ENCODE measurements around the gene DPP9. TPM values are rescaled to one million over a fixed set of nuclear protein-coding genes. Genes with fewer than 3 reads are reported as not detected.

DPP9 gene
- total RNA-seq, 2 donors from 2014 or later = 52.3 to 90.9 TPM

GRCh38 chr19:4638317-4638716 is 85.3 kb downstream of the DPP9 start:
- Mint-ChIP-seq H3K27ac (peak overlapping the region; percentile 97), H3K36me3 (ENCODE audit: low read depth) (no peaks in the 10 kb centered on the region), H3K4me1 (peaks cover 6% of the 10 kb centered on the region), H3K9me3 (no peaks in the 10 kb centered on the region), H3K27me3 (no peaks in the 10 kb centered on the region), H3K4me3 (peak overlapping the region; percentile 96)
- no peak for ATAC-seq (replicated peaks)

DNA sequence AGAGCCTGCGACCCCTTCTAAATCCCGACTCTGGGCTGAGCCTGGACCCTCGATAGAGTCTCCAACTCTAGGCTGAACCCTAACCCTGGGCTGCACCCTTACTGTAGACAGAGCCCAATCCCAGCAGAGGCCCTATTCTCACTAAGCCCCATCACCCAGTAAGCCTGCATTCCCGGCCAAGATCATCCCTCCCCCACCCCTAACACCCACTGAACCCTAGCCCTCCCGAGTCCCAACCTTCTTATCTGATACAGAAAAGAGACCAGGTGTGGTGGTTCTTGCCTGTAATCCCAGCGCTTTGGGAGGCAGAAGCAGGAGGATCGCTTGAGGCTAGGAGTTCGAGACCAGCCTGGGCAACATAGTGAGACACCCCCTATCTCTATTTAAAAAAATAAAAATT is 86.9 kb downstream of the DPP9 start:
- peak overlapping the region; percentile 28 for H3K27ac Mint-ChIP-seq
- no peak for ATAC-seq (replicated peaks)
- H3K36me3 Mint-ChIP-seq (ENCODE audit: low read depth) = no peaks in the 10 kb centered on the region
- peaks cover 9% of the 10 kb centered on the region for H3K4me1 Mint-ChIP-seq
- no peaks in the 10 kb centered on the region for H3K9me3 Mint-ChIP-seq
- peak overlapping the region; percentile 35 for H3K4me3 Mint-ChIP-seq
- no peaks in the 10 kb centered on the region for H3K27me3 Mint-ChIP-seq

- H3K9me3 Mint-ChIP-seq = no peaks in the 10 kb centered on the region
- H3K27me3 Mint-ChIP-seq = no peaks in the 10 kb centered on the region
- peak overlapping the region; percentile 35 for H3K4me3 Mint-ChIP-seq
- peaks cover 9% of the 10 kb centered on the region for H3K4me1 Mint-ChIP-seq
- H3K27ac Mint-ChIP-seq = peak overlapping the region; percentile 28
- peak; percentile 8 for ATAC-seq (replicated peaks)
- H3K36me3 Mint-ChIP-seq (ENCODE audit: low read depth) = no peaks in the 10 kb centered on the region
Measured at GRCh38 chr19:4636151-4636717, 87.4 kb downstream of the DPP9 start.

DNA sequence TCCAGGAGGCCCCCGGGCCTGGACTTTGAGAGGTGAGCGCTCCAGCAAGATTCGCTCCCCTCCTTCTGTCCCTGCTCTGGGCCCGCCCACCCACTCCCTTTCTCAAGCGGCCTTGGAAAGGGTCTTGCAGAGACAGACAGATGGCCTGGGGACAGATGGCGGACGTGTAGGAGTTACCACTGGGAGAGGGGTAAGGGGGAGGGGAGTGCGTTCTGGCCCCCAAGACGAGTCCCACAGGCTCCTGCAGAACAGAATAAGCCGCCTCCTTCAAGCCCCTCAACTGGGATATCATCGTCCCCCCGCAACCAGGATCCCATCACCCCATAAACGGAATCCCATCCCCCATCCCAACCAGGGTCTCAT is 87.9 kb downstream of the DPP9 start:
- ATAC-seq (replicated peaks) = no peak
- Mint-ChIP-seq H3K36me3 (ENCODE audit: low read depth) (no peaks in the 10 kb centered on the region), H3K4me3 (peak overlapping the region; percentile 35), H3K4me1 (peaks cover 9% of the 10 kb centered on the region), H3K27ac (no peak overlapping the region), H3K27me3 (no peaks in the 10 kb centered on the region), H3K9me3 (no peaks in the 10 kb centered on the region)

DNA sequence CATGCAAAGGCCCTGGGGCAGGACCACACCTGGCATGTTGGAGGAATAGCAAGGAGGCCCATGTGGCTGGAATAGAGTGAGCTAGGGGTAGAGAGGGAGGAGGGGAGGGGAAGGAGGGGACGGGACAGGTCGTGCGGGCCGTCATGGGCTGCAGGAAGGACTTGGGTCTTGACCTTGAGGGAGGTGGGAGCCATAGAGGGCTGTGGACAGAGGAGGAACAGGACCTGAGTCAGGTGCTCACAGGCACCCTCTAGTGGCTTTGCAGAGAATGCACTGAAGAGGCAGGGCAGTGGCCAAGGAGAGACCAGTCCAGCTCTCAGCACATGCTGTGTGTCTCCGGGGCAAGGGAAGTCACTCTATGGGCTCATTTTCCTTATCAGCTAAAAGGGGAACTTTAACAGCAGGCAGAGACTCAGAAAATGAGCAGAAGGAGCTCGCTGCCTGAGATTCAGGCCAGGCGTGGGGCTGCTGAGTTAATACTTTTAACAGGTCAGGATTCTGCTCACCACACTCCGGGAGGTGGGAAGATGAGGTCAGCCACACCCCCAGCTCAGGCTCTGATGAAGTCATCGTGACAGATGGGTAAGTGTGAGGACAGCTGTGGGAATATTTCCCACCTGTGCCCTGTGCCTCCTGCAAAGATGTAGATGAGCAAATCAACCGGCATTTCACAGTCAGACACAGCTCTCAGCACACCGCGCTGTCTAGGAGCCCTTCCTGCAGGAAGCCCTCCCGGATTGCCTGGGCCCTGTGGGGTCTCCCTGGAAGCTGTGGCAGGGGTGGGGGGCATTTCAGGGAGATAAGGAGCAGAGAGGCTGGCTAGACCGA is 90.3 kb downstream of the DPP9 start:
- Mint-ChIP-seq H3K4me3 (peak overlapping the region; percentile 13), H3K27me3 (no peaks in the 10 kb centered on the region), H3K27ac (peak overlapping the region; percentile 3), H3K4me1 (peaks cover 5% of the 10 kb centered on the region), H3K36me3 (ENCODE audit: low read depth) (no peaks in the 10 kb centered on the region), H3K9me3 (no peaks in the 10 kb centered on the region)
- peak; percentile 76 for ATAC-seq (replicated peaks)

Other genes starting within 250 kb of the DPP9 start
- gene PLIN4, start 205.4 kb downstream of the DPP9 start, total RNA-seq = under 1 TPM in 1 of 2 donors, not detected in 1; 0.05 TPM
- under 1 TPM in 1 of 2 donors, not detected in 1; 0.17 TPM for gene PLIN5, start 188.6 kb downstream of the DPP9 start, total RNA-seq
- gene LRG1, start 183.8 kb downstream of the DPP9 start, total RNA-seq = under 1 TPM; 0.53 to 0.93 TPM
- under 1 TPM in 1 of 2 donors, not detected in 1; 0.05 TPM for gene SEMA6B, start 164.2 kb downstream of the DPP9 start, total RNA-seq
- 10 to 100 TPM; 18.0 to 23.6 TPM for gene TNFAIP8L1, start 84.3 kb downstream of the DPP9 start, total RNA-seq
- gene MYDGF, start 53.5 kb downstream of the DPP9 start, total RNA-seq = 10 to 100 TPM; 47.8 to 79.0 TPM
- 10 to 100 TPM in 1 of 2 donors, 1 to 10 TPM in 1; 7.1 to 15.4 TPM for gene FEM1A, start 67.9 kb upstream of the DPP9 start, total RNA-seq
- 10 to 100 TPM; 27.6 to 36.1 TPM for gene TICAM1, start 107.9 kb upstream of the DPP9 start, total RNA-seq
- gene PLIN3, start 143.8 kb upstream of the DPP9 start, total RNA-seq = 10 to 100 TPM; 46.4 to 56.7 TPM
- under 1 TPM; 0.16 to 0.19 TPM for gene ARRDC5, start 179.1 kb upstream of the DPP9 start, total RNA-seq
- gene UHRF1, start 185.7 kb upstream of the DPP9 start, total RNA-seq = 100 to 1,000 TPM in 1 of 2 donors, 10 to 100 TPM in 1; 52.1 to 129 TPM
- gene KDM4B, start 245.3 kb upstream of the DPP9 start, total RNA-seq = 10 to 100 TPM; 33.8 to 83.5 TPM